RWPE2 (cell line): ENCODE measurements around the gene C4orf54.

Source experiments
- ATAC-seq: fragments of 200-7000 bp; cut with Tn5 transposase; 3 replicates; pipeline ENCODE4 v1.9.1; 2021; ENCODE audit warnings: low read depth
- DNase-seq: peaks from one replicate; pipeline ENCODE4 v3.0.0-alpha.2; 2020; ENCODE audit warnings: low spot score
- H3K27ac ChIP-seq: fragments of 450-650 bp; 2 replicates; pipeline ENCODE4 v1.5.1; 2017; ENCODE audit warnings: mild to moderate bottlenecking; ENCODE audit not compliant: poor library complexity, severe bottlenecking
- H3K27me3 ChIP-seq: fragments of 250-450 bp; sonication (Bioruptor Pico); 2 replicates; pipeline ENCODE4 v1.5.1; 2021; ENCODE audit warnings: mild to moderate bottlenecking, moderate library complexity; ENCODE audit not compliant: insufficient read depth, poor library complexity, severe bottlenecking
- H3K36me3 ChIP-seq: fragments of 250-450 bp; sonication (Bioruptor Pico); 2 replicates; pipeline ENCODE4 v1.5.1; 2020; ENCODE audit warnings: low read depth, mild to moderate bottlenecking, moderate library complexity
- H3K4me1 ChIP-seq: fragments of 250-450 bp; sonication (Bioruptor Pico); 2 replicates; pipeline ENCODE4 v1.5.1; 2021; ENCODE audit warnings: mild to moderate bottlenecking, moderate library complexity; ENCODE audit not compliant: insufficient read depth, poor library complexity, severe bottlenecking
- H3K4me3 ChIP-seq: fragments of 250-450 bp; sonication (Bioruptor Pico); 2 replicates; pipeline ENCODE4 v1.5.1; 2021; ENCODE audit warnings: mild to moderate bottlenecking, moderate library complexity; ENCODE audit not compliant: severe bottlenecking
- H3K9me3 ChIP-seq: fragments of 250-450 bp; sonication (Bioruptor Pico); 2 replicates; pipeline ENCODE4 v1.5.1; 2021; ENCODE audit warnings: mild to moderate bottlenecking, moderate library complexity; ENCODE audit not compliant: severe bottlenecking
- CTCF ChIP-seq: fragments of 450-650 bp; IDR thresholded peaks from one replicate; pipeline ENCODE4 v1.5.1; 2017; ENCODE audit warnings: mild to moderate bottlenecking, moderate library complexity; ENCODE audit not compliant: poor library complexity, severe bottlenecking

The C4orf54 gene

GRCh38 chr4:99690990-99691389, 33.4 kb upstream of the C4orf54 start:
- Histone ChIP-seq H3K4me3 (no peak overlapping the region), H3K36me3 (no peaks in the 10 kb centered on the region), H3K27me3 (no peaks in the 10 kb centered on the region), H3K9me3 (peaks cover 5% of the 10 kb centered on the region), H3K27ac (no peak overlapping the region), H3K4me1 (no peaks in the 10 kb centered on the region)
- ATAC-seq (no peak), DNase-seq (no peak)
- TF ChIP-seq CTCF = no peak

- Histone ChIP-seq H3K4me1 (no peaks in the 10 kb centered on the region), H3K36me3 (no peaks in the 10 kb centered on the region), H3K27me3 (no peaks in the 10 kb centered on the region), H3K27ac (no peak overlapping the region), H3K9me3 (peaks cover 5% of the 10 kb centered on the region), H3K4me3 (no peak overlapping the region)
- DNase-seq (no peak), ATAC-seq (no peak)
- no peak for TF ChIP-seq CTCF
Measured at GRCh38 chr4:99690472-99690871, 32.8 kb upstream of the C4orf54 start.

- Histone ChIP-seq H3K4me3 (no peak overlapping the region), H3K4me1 (no peaks in the 10 kb centered on the region), H3K27me3 (no peaks in the 10 kb centered on the region), H3K9me3 (peaks cover 5% of the 10 kb centered on the region), H3K36me3 (no peaks in the 10 kb centered on the region), H3K27ac (no peak overlapping the region)
- no peak for TF ChIP-seq CTCF
- DNase-seq (no peak), ATAC-seq (no peak)
Measured at GRCh38 chr4:99687120-99687519, 29.5 kb upstream of the C4orf54 start.

GRCh38 chr4:99685234-99685633, 27.6 kb upstream of the C4orf54 start:
- Histone ChIP-seq H3K27ac (no peak overlapping the region), H3K4me1 (no peaks in the 10 kb centered on the region), H3K4me3 (no peak overlapping the region), H3K36me3 (no peaks in the 10 kb centered on the region), H3K27me3 (no peaks in the 10 kb centered on the region), H3K9me3 (no peaks in the 10 kb centered on the region)
- no peak for TF ChIP-seq CTCF
- DNase-seq (no peak), ATAC-seq (no peak)

GRCh38 chr4:99683895-99684294, 26.3 kb upstream of the C4orf54 start:
- H3K4me3 ChIP-seq = no peak overlapping the region
- no peak for ATAC-seq
- H3K36me3 ChIP-seq = no peaks in the 10 kb centered on the region
- DNase-seq = no peak
- no peak overlapping the region for H3K27ac ChIP-seq
- H3K4me1 ChIP-seq = no peaks in the 10 kb centered on the region
- no peaks in the 10 kb centered on the region for H3K27me3 ChIP-seq
- no peak for TF ChIP-seq CTCF
- no peaks in the 10 kb centered on the region for H3K9me3 ChIP-seq
